ENCODE data around the gene KMT2E.

DNA sequence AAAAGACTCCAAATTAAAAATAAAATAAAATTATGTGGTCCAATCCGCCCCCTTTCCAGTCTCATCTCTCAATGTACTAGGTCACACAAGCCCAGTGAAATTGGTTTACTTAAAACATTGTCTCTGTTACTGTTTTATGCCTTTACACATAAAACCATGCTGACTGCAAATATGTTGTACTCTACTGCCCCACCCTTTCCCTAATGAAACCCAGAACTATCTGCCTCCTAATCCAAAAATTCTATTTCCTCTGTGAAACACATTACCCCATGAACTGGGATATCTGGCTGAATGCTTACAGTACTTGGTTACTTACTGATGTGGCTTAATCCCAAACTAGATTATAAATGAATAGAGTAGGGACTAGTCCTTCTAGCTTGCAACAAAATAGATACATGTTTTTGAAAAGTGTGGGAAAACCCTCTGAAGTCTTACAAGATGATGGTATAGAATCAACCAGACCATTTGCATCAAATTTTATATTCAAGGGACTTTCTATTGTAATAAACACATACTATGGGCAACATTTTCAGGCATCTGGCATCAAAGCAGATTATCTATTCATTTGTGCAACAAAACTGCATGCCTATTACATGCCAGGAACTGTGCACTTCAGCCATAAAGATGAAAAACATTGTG, 10.0 kb upstream of the KMT2E start:
- TF ChIP-seq EZH2 (IDR thresholded peaks at IDR 0.05; ENCODE audit: borderline replicate concordance, low read depth, low read length, severe bottlenecking) = no peak
- TF ChIP-seq, protein P1, sequence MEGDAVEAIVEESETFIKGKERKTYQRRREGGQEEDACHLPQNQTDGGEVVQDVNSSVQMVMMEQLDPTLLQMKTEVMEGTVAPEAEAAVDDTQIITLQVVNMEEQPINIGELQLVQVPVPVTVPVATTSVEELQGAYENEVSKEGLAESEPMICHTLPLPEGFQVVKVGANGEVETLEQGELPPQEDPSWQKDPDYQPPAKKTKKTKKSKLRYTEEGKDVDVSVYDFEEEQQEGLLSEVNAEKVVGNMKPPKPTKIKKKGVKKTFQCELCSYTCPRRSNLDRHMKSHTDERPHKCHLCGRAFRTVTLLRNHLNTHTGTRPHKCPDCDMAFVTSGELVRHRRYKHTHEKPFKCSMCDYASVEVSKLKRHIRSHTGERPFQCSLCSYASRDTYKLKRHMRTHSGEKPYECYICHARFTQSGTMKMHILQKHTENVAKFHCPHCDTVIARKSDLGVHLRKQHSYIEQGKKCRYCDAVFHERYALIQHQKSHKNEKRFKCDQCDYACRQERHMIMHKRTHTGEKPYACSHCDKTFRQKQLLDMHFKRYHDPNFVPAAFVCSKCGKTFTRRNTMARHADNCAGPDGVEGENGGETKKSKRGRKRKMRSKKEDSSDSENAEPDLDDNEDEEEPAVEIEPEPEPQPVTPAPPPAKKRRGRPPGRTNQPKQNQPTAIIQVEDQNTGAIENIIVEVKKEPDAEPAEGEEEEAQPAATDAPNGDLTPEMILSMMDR (IDR thresholded peaks at IDR 0.05; ENCODE audit: borderline replicate concordance, extremely low read depth, low read length, poor library complexity, severe bottlenecking) = no peak
